Bronchial epithelial cell (primary cell): ENCODE measurements around the gene HEY2. TPM values are rescaled to one million over a fixed set of nuclear protein-coding genes. Genes with fewer than 3 reads are reported as not detected.

Experiments used
- DNase-seq: peaks from one replicate; pipeline ENCODE4 v3.0.0-alpha.2; 2010; ENCODE audit warnings: low read depth
- FAIRE-seq: peaks from 2 replicates; lab custom pipeline; 2011; peaks lifted over from hg19 to GRCh38; lab: Jason Lieb, UNC
- H3K27me3 ChIP-seq: 2 replicates; pipeline ENCODE4 v1.5.1; 2011; ENCODE audit warnings: low read length; ENCODE audit not compliant: control insufficient read depth, insufficient read depth
- H3K36me3 ChIP-seq: 2 replicates; pipeline ENCODE4 v1.5.1; 2011; ENCODE audit warnings: low read length; ENCODE audit not compliant: control insufficient read depth, insufficient read depth
- H3K4me3 ChIP-seq: 2 replicates; pipeline ENCODE4 v1.5.1; 2011; ENCODE audit warnings: mild to moderate bottlenecking, low read depth, low read length, control low read depth
- total RNA-seq: library from RNA; depleted of rRNA; stranded (reverse); fragments of >200 nt; gene quantifications from 2 replicates; pipeline ENCODE4 v1.2.1, GENCODE V29; 2014
- TF ChIP-seq, protein P1 (sequence below): IDR thresholded peaks from 2 replicates; pipeline ENCODE4 v1.5.1; 2011; ENCODE audit warnings: mild to moderate bottlenecking, moderate library complexity, low read length, control low read depth, inconsistent platforms; ENCODE audit not compliant: insufficient read depth, severe bottlenecking

HEY2 gene
- total RNA-seq, 1 donor from 2014 or later: not detected

- FAIRE-seq (no peak), DNase-seq (no peak)
- Histone ChIP-seq H3K4me3 (no peak overlapping the region), H3K36me3 (peaks cover 1% of the 10 kb centered on the region), H3K27me3 (no peaks in the 10 kb centered on the region)
- TF ChIP-seq, protein P1, sequence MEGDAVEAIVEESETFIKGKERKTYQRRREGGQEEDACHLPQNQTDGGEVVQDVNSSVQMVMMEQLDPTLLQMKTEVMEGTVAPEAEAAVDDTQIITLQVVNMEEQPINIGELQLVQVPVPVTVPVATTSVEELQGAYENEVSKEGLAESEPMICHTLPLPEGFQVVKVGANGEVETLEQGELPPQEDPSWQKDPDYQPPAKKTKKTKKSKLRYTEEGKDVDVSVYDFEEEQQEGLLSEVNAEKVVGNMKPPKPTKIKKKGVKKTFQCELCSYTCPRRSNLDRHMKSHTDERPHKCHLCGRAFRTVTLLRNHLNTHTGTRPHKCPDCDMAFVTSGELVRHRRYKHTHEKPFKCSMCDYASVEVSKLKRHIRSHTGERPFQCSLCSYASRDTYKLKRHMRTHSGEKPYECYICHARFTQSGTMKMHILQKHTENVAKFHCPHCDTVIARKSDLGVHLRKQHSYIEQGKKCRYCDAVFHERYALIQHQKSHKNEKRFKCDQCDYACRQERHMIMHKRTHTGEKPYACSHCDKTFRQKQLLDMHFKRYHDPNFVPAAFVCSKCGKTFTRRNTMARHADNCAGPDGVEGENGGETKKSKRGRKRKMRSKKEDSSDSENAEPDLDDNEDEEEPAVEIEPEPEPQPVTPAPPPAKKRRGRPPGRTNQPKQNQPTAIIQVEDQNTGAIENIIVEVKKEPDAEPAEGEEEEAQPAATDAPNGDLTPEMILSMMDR: no peak
Observed at GRCh38 chr6:125809570-125810170, 60.2 kb downstream of the HEY2 start.

GRCh38 chr6:125810445-125810844, 61.0 kb downstream of the HEY2 start:
- TF ChIP-seq, protein P1: no peak
- no peaks in the 10 kb centered on the region for H3K27me3 ChIP-seq
- H3K36me3 ChIP-seq: peaks cover 2% of the 10 kb centered on the region
- no peak for DNase-seq
- H3K4me3 ChIP-seq: no peak overlapping the region
- no peak for FAIRE-seq

Other genes with a start within 250 kb of the HEY2 start
- 39.0 and 85.9 TPM in 2 replicates for gene NCOA7, start 41.3 kb downstream of the HEY2 start, total RNA-seq
- gene HINT3, start 207.1 kb downstream of the HEY2 start, total RNA-seq: 20.9 and 25.3 TPM in 2 replicates
- gene TRMT11, start 236.9 kb downstream of the HEY2 start, total RNA-seq: 22.7 and 28.7 TPM in 2 replicates